GM12875 (cell line): ENCODE data around the gene NR1H2.

Experiments used
- H3K4me3 ChIP-seq: one replicate; pipeline ENCODE4 v1.5.1; 2011; ENCODE audit warnings: low read depth, low read length, control low read depth
- CTCF ChIP-seq: IDR thresholded peaks from 2 replicates; pipeline ENCODE4 v1.5.1; 2011; ENCODE audit warnings: low read depth, mild to moderate bottlenecking, control low read depth, inconsistent platforms, low read length, moderate library complexity, borderline replicate concordance; ENCODE audit not compliant: insufficient read depth

NR1H2 gene

GRCh38 chr19:50392759-50393158 is 16.5 kb downstream of the NR1H2 start:
- H3K4me3 ChIP-seq: no peak overlapping the region
- no peak for TF ChIP-seq CTCF

GRCh38 chr19:50393589-50393988 is 17.3 kb downstream of the NR1H2 start:
- no peak overlapping the region for H3K4me3 ChIP-seq
- no peak for TF ChIP-seq CTCF

DNA sequence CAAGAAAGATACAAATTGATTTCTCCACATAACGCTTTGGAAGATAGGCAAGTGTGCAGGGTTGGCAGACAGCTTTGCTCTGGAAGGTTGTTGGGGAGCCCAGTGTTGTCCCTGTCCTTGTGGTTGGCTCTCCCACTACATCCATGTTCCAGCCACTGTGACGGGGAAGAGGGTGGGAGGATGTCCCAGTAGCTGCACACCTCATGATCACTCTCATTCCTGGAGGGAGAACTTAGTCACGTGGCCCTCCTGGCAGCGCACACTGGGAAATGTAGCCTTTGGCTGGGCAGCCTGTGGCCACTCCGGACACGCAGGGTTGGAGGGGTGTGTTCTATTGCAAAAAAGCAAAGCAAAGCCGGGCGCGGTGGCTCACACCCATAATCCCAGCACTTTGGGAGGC is 17.8 kb downstream of the NR1H2 start:
- TF ChIP-seq CTCF: no peak
- no peak overlapping the region for H3K4me3 ChIP-seq

DNA sequence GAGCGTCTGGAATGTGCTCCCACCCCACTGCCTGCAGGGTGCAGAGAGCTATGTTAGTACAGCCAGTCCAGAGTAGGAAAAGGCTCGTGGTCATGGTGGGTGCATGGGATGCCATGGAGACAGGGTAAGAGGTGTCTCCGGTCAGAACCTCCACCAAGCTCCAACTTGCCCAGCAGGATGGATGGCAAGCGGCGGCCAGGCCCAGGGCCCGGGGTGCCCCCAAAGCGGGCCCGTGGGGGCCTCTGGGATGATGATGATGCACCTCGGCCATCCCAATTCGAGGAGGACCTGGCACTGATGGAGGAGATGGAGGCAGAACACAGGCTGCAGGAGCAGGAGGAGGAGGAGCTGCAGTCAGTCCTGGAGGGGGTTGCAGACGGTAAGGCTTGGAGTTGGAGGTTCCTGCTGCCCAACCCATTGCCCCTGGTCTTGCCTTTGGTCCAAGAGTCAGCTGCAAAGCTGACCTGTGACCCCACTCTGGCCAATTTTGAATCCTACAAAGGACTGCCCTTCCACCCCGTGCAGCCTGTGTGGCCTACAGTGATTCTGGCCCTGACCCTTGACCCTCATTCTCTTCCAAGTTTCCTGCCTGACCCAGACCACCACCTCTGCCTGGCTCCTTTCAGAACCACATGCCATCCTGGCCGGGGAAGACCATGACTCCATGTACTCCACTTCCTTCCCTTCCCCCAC is 22.6 kb downstream of the NR1H2 start:
- no peak for TF ChIP-seq CTCF
- no peak overlapping the region for H3K4me3 ChIP-seq

- TF ChIP-seq CTCF: no peak
Observed at GRCh38 chr19:50399368-50399745, 23.1 kb downstream of the NR1H2 start.

DNA sequence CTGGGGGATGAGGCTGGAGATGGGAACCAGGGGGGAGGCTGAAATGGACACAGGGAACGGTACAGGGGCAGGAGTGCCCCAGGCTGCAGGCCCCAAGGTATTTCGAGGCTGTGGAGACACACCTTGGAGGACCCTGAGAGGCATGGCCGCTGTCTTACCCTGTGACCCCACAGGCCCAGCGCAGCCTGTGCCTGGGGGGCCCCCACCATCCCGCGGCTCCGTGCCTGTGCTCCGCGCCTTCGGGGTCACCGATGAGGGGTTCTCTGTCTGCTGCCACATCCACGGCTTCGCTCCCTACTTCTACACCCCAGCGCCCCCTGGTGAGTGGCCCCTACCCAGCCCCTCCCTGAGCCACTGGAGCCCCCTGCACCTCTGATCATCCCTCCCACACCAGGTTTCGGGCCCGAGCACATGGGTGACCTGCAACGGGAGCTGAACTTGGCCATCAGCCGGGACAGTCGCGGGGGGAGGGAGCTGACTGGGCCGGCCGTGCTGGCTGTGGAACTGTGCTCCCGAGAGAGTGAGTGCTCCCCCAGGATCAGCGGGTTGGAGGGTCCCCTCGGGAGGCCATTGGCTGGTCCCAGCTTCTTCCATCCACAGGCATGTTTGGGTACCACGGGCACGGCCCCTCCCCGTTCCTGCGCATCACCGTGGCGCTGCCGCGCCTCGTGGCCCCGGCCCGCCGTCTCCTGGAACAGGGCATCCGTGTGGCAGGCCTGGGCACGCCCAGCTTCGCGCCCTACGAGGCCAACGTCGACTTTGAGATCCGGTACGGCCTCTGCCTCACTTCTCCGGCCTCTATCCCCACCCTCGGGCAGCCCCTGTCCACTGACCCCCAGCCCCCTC is 25.6 kb downstream of the NR1H2 start:
- no peak for TF ChIP-seq CTCF
- no peak overlapping the region for H3K4me3 ChIP-seq

More at GRCh38 chr19:50399368-50399745, 23.1 kb downstream of the NR1H2 start:
- no peak overlapping the region for H3K4me3 ChIP-seq

GRCh38 chr19:50402544-50403301 is 26.5 kb downstream of the NR1H2 start:
- no peak for TF ChIP-seq CTCF
- no peak overlapping the region for H3K4me3 ChIP-seq
